ENCODE measurements around the gene SH3BP2. TPM values are rescaled to one million over a fixed set of nuclear protein-coding genes. Genes with fewer than 3 reads are reported as not detected.

SH3BP2 gene
- polyA plus RNA-seq, 1 experiment = 14.8 TPM

- no peak for DNase-seq (ENCODE audit: low read depth, low spot score)
- ChIA-PET CTCF (no interaction called here), POLR2A (interaction anchor here (0.9 kb wide), 1 partner anchor 20 kb away, joined by 6 read pairs; no protein-coding TSS in a partner anchor)
- no peak for TF ChIP-seq CTCF (IDR thresholded peaks at IDR 0.05; ENCODE audit: low read depth, low read length)
- Histone ChIP-seq H3K27ac (ENCODE audit: low read depth, low read length) (peak overlapping the region; percentile 57), H3K9me3 (ENCODE audit: control insufficient read depth, insufficient read depth, low read length) (no peaks in the 10 kb centered on the region; the same call in 1 of the 2 replicates), H3K4me3 (ENCODE audit: low read depth, low read length) (no peak overlapping the region), H3K27me3 (ENCODE audit: control insufficient read depth, insufficient read depth, low read length) (no peaks in the 10 kb centered on the region)
These were observed 45.1 kb downstream of the SH3BP2 start for GRCh38 chr4:2837904-2838496.

DNA sequence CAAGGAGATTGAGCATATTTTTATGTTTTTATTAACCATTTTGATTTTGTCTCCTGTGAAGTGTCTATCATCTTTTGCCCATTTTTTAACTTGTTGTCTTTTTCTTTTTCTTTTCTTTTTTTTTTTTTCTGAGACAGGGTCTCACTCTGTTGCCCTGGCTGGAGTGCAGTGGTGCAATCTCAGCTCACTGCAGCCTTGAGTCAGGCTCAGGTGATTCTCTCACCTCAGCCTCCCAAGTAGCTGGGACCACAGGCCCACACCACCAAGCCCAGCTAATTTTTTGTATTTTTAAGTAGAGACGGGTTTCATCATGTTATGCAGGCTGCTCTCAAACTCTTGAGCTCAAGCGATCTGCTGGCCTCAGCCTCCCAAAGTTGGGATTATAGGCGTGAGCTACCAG lies 46.2 kb downstream of the SH3BP2 start:
- Histone ChIP-seq H3K9me3 (ENCODE audit: control insufficient read depth, insufficient read depth, low read length) (no peaks in the 10 kb centered on the region; the same call in 1 of the 2 replicates), H3K27ac (ENCODE audit: low read depth, low read length) (no peak overlapping the region), H3K27me3 (ENCODE audit: control insufficient read depth, insufficient read depth, low read length) (no peaks in the 10 kb centered on the region), H3K4me3 (ENCODE audit: low read depth, low read length) (no peak overlapping the region)
- ChIA-PET POLR2A (interaction anchor here (0.9 kb wide), 1 partner anchor 21 kb away, joined by 6 read pairs; no protein-coding TSS in a partner anchor), CTCF (no interaction called here)
- no peak for DNase-seq (ENCODE audit: low read depth, low spot score)
- no peak for TF ChIP-seq CTCF (IDR thresholded peaks at IDR 0.05; ENCODE audit: low read depth, low read length)

DNA sequence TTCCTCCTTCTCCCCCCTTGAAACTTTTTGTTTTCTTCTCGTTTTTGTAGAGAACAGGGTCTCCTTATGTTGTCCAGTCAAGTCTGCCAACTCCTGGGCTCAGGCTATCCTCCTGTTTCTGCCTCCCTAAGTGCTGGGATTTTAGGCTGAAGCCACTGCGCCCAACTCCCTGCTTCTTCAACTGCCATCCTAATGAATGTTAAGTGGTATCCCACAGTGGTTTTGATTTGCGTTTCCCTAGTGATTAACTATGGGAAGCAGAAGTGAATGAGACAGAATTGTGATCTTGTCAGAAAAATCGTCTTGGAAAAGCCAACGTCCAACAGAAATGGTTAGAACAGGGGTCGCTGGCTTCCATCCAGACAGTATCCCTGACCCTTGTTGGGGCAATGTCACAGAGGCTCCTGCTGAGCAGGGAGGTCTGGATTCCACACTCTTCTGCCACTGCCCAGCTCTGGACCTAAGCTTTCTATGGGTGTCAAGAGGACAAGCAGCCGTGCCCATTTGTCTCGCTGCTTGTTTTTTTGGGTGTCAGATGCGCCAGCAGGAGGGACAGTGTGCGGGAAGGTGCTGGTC lies 49.9 kb downstream of the SH3BP2 start:
- CTCF ChIA-PET = no interaction called here
- DNase-seq (ENCODE audit: low read depth, low spot score) = no peak
- TF ChIP-seq CTCF (IDR thresholded peaks at IDR 0.05; ENCODE audit: low read depth, low read length) = no peak
- H3K9me3 ChIP-seq (ENCODE audit: control insufficient read depth, insufficient read depth, low read length) = no peaks in the 10 kb centered on the region; the same call in 1 of the 2 replicates
- POLR2A ChIA-PET = interaction anchor here (0.6 to 1.1 kb wide), 2 partner anchors 79 to 88 kb away, joined by 3 read pairs; no protein-coding TSS in a partner anchor
- no peaks in the 10 kb centered on the region for H3K27me3 ChIP-seq (ENCODE audit: control insufficient read depth, insufficient read depth, low read length)
- peak overlapping the region; percentile 31 for H3K27ac ChIP-seq (ENCODE audit: low read depth, low read length)
- H3K4me3 ChIP-seq (ENCODE audit: low read depth, low read length) = peak overlapping the region; percentile 75

DNA sequence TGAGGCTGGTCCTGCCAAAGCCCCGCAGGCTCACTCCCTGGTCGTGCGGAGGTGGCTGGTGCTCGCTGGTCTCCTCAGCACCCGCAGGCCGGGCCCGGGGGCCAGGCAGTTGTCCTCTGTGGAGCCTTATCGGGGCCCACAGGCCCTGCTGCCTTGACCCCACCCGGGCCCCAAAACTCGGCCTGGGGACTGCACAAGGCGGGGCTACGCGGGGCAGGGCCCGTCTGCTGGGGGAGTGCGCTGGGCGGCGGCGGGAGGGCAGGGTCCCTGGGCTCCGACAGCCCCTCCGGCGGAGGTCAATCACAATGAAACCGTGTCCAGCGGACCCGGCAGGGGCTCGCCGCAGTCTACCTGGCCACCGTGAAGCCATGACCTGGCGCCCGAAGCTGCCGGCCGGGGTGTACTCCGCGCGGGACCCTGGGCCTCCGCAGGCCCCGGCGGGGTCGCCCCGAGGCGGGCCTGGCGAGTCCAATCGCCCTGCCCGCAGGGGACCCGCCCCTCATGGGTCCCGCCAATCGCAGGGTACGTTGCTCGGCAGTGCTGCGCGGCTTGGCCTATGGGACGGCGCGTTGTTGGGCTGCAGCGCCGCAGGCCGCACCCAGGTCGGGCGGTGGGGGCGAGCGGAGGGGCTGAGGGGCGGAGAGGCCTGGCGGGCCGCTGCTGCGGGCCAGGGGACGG lies 50.5 kb downstream of the SH3BP2 start, which contains the start of gene ADD1:
Gene ADD1 (plus strand): TSS at position 582 of the 678 bp plus-strand sequence. CDS start 32,072 bp downstream, outside the sequence.
- peak; percentile 86 for DNase-seq (ENCODE audit: low read depth, low spot score)
- POLR2A ChIA-PET = interaction anchor here (0.6 to 1.1 kb wide), 2 partner anchors 80 to 87 kb away, joined by 3 read pairs; no protein-coding TSS in a partner anchor
- Histone ChIP-seq H3K4me3 (ENCODE audit: low read depth, low read length) (peak within 1 kb of the TSS; percentile 83), H3K27me3 (ENCODE audit: control insufficient read depth, insufficient read depth, low read length) (no peaks in the 10 kb centered on the region), H3K27ac (ENCODE audit: low read depth, low read length) (peak within 1 kb of the TSS; percentile 31), H3K9me3 (ENCODE audit: control insufficient read depth, insufficient read depth, low read length) (no peaks in the 10 kb centered on the region; the same call in 1 of the 2 replicates)
- CTCF ChIA-PET = no interaction called here
- TF ChIP-seq CTCF (IDR thresholded peaks at IDR 0.05; ENCODE audit: low read depth, low read length) = no peak
